C4-2B (cell line): ENCODE results near the gene WNT11.

ENCODE experiments used
- H3K27ac ChIP-seq: fragments of 450-650 bp; 2 replicates; pipeline ENCODE4 v1.5.1; 2017
- ZFX ChIP-seq: fragments of 450-650 bp; IDR thresholded peaks from 2 replicates; pipeline ENCODE4 v1.6.1; 2017
- TF ChIP-seq, protein P1 (sequence below): fragments of 450-650 bp; conservative IDR thresholded peaks from 2 replicates; pipeline ENCODE4 v1.5.1; 2017; ENCODE audit warnings: mild to moderate bottlenecking

WNT11 gene

GRCh38 chr11:76248210-76248609 is 41.9 kb upstream of the WNT11 start:
- no peak for TF ChIP-seq ZFX
- TF ChIP-seq, protein P1, sequence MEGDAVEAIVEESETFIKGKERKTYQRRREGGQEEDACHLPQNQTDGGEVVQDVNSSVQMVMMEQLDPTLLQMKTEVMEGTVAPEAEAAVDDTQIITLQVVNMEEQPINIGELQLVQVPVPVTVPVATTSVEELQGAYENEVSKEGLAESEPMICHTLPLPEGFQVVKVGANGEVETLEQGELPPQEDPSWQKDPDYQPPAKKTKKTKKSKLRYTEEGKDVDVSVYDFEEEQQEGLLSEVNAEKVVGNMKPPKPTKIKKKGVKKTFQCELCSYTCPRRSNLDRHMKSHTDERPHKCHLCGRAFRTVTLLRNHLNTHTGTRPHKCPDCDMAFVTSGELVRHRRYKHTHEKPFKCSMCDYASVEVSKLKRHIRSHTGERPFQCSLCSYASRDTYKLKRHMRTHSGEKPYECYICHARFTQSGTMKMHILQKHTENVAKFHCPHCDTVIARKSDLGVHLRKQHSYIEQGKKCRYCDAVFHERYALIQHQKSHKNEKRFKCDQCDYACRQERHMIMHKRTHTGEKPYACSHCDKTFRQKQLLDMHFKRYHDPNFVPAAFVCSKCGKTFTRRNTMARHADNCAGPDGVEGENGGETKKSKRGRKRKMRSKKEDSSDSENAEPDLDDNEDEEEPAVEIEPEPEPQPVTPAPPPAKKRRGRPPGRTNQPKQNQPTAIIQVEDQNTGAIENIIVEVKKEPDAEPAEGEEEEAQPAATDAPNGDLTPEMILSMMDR: no peak
- H3K27ac ChIP-seq: no peak overlapping the region

GRCh38 chr11:76247091-76247490 is 40.8 kb upstream of the WNT11 start:
- TF ChIP-seq ZFX: no peak
- TF ChIP-seq, protein P1: no peak
- H3K27ac ChIP-seq: no peak overlapping the region

DNA sequence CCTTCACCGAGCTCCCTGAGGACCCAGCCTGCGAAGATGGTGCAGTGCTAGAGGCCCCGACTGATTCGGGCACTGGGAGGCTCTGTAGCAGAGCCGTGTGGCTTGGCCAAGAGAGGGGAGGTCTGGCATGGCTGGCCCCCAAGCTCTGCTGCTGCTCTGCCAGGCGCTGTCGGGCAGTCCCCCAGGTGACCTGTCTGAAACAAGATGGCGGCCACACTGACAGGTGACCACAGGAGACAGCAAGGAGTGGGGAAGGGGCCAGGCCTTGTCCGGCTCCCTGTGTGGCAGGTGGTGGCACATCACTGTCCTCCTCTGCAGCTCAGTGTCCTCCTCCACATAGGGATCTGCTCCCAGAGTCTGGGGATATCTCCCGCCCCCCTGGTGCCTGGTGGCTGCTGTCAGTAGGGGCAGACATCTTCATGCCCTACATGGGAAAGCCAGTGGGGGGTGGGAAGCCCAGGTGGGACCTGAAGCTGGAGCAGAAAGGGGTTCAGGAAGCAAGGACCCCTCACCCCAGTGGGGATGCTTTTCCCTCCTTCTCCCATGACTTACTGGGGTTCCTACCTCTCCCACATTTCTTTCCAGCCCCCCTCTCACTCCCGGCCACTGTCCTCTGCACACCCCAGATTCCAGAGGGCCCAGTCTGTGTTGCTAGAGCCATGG is 40.1 kb upstream of the WNT11 start:
- no peak overlapping the region for H3K27ac ChIP-seq
- TF ChIP-seq ZFX: no peak
- TF ChIP-seq, protein P1: no peak

DNA sequence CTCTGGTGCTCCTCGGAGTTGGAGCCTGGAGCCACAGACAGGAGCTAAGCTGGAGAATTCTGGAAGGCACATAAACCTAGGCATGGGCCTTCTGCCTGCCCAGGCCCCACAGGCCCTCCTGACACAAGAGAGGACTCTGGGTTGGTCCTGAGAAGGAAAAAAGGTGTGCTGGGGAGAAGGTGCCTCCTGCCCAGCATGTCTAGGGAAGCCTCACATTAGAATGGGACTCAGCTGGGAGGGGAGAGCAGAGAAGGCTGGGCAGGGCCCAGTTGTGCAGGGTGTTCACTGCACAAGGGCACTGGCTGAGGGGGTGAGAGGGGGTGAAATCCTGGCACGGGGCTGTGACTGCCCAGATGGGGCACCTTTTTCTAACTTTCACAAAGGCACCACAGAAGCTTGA is 39.4 kb upstream of the WNT11 start:
- H3K27ac ChIP-seq: no peak overlapping the region
- TF ChIP-seq, protein P1: no peak
- TF ChIP-seq ZFX: no peak

DNA sequence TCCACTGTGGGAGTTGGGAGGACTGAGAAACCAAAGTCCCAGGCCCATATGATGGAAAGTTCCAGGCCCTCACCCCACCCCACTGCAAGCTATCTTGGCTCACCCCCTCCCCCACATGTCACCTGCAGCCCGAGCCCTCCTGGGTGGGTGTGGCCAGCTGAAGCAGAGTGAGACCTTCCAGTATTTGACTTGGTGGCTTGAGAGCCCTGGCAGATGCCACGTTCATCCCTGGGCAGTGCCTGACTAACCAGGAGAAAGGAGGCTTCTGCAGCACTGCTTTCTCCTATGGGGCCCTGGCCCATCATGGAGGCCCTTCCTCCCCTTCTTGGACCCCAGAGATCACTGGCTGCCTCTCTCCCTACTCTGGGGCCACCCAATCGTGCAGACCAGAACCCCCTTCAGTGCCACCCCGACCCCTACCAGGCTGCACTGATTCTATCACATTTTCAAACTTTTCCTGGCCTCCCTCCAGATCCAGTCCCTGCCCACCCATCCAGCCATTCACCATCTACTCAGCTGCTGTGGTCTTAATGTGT is 38.1 kb upstream of the WNT11 start:
- no peak for TF ChIP-seq ZFX
- TF ChIP-seq, protein P1: no peak
- H3K27ac ChIP-seq: no peak overlapping the region

- TF ChIP-seq, protein P1: no peak
- TF ChIP-seq ZFX: no peak
These were observed 37.6 kb upstream of the WNT11 start for GRCh38 chr11:76243957-76244285.

DNA sequence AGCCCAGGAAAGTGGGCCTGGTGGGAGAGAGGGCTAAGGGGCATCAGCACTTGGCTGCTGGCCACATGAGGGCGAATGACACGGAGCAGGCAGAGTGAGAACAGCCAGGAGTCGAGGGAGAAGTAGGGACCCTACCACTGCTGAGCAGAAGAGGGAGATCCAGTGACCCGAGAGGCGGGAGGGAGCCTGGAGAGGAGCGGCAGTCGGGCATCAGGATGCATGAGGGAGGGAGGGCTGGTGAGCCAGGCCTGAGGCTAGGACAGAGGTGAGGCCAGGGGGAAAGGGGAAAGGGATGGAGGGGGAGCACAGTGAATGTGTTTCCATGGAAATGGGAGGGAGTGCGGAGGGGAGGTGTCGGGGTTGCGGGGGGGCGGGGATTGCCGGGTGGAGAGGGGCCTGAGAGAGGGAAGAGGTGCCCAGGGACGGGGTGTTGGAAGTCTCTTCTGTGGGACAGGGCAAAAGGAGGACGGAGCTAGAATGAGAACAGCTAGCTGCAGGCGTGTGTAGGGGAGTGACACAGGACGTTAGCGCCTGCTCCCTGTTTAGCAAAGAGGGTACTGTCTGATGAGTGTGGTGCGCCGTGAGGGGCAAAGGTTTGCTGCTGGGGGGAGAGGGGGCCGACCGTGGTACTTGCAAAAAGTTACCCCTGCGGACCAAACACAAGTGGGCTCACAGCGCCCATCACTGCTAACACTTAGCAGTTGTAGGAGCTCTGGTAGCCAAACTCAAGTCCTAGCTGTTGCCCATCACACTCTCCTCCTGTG is 37.1 kb upstream of the WNT11 start:
- H3K27ac ChIP-seq: no peak overlapping the region
- TF ChIP-seq, protein P1: no peak
- TF ChIP-seq ZFX: no peak

More at GRCh38 chr11:76243957-76244285, 37.6 kb upstream of the WNT11 start:
- no peak overlapping the region for H3K27ac ChIP-seq
